Measurements from ENCODE around the gene RBPJL.

- no peak for TF ChIP-seq POLR2AphosphoS5 (IDR thresholded peaks at IDR 0.05)
- TF ChIP-seq CTCF (IDR thresholded peaks at IDR 0.05) = no peak
- no peak for TF ChIP-seq POLR2A (IDR thresholded peaks at IDR 0.05)
Measured at GRCh38 chr20:45366192-45366591, 59.6 kb downstream of the RBPJL start.
